ENCODE results near the gene EYA2. TPM values are rescaled to one million over a fixed set of nuclear protein-coding genes. Genes with fewer than 3 reads are reported as not detected.

Gene EYA2
- total and polyA plus RNA-seq, 11 donors: 0.30 to 4.2 (median 0.70) TPM

GRCh38 chr20:46894971-46895905, 595 bp downstream of the EYA2 start:
- Histone ChIP-seq H3K27me3 (peaks cover 5 to 69% (median 29%) of the 10 kb centered on the region in 9 donors), H3K27ac (peak overlapping the region in 5 of 12 donors; percentile 5 to 23 (median 8)), H3K36me3 (no peaks in the 10 kb centered on the region), H3K9me3 (peaks cover 0 to 12% (median 8%) of the 10 kb centered on the region in 12 donors), H3K4me1 (peaks cover 0 to 19% (median 0%) of the 10 kb centered on the region in 12 donors), H3K4me3 (peak overlapping the region; percentile 25 to 63 (median 48))
- 1% methylated on average over 56 to 65 of the region's 65 CpGs for WGBS, 4 donors
- intact Hi-C loops (cut with DNase I): no loop called here
- ATAC-seq (peak in 2 of 4 donors; percentile 18 to 20), DNase-seq (no peak)
- no peak for TF ChIP-seq POLR2A (IDR thresholded peaks at IDR 0.05)
- TF ChIP-seq CTCF (IDR thresholded peaks at IDR 0.05): no peak

GRCh38 chr20:46895906-46896242, 1.2 kb downstream of the EYA2 start:
- Histone ChIP-seq H3K4me1 (peaks cover 0 to 21% (median 0%) of the 10 kb centered on the region in 12 donors), H3K36me3 (no peaks in the 10 kb centered on the region), H3K27me3 (peaks cover 5 to 70% (median 25%) of the 10 kb centered on the region in 9 donors), H3K27ac (peak overlapping the region in 1 of 12 donors; percentile 5), H3K4me3 (peak overlapping the region in 10 of 12 donors; percentile 21 to 63 (median 49)), H3K9me3 (peaks cover 0 to 6% (median 2%) of the 10 kb centered on the region in 12 donors)
- intact Hi-C loops (cut with DNase I): no loop called here
- TF ChIP-seq POLR2A (IDR thresholded peaks at IDR 0.05) (no peak), CTCF (IDR thresholded peaks at IDR 0.05) (no peak)
- DNase-seq: no peak
- 11 to 20% (median 12%) methylated on average over 12 of the region's 12 CpGs for WGBS, 4 donors
- ATAC-seq: no peak

DNA sequence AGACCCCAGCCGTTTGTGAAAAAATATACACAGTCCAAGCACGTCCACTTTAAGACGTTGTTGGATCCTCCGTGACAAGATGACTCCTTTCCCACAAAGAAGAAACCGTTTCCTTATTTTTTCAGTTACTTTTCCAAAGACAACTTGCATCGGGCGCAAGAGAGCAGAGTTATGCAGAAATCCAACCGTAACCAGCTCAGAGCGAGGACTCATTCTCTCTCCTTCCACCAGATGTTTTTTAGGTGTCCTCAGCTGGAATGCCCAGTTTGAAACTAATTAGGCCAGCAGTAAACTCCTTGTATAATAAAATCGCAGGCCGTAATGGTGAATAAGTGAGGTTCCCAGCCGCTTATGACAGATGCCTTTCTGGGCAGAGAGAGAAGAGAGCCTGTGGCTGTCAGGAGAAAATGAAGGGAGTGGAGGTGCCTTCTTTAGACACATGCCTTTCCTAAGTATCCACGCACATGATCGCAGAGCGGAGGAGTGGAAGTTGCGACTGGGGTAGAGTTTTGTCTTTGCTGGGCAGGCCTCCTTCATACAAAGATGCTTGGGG, 2.8 kb downstream of the EYA2 start:
- 78 to 87% (median 84%) methylated on average over 16 of the region's 16 CpGs for WGBS, 4 donors
- Histone ChIP-seq H3K4me3 (peak overlapping the region in 1 of 12 donors; percentile 15), H3K27me3 (peaks cover 5 to 78% (median 25%) of the 10 kb centered on the region in 9 donors), H3K27ac (no peak overlapping the region), H3K36me3 (no peaks in the 10 kb centered on the region), H3K9me3 (no peaks in the 10 kb centered on the region), H3K4me1 (peaks cover 0 to 21% (median 0%) of the 10 kb centered on the region in 12 donors)
- intact Hi-C loops (cut with DNase I): no loop called here
- DNase-seq (no peak), ATAC-seq (no peak)
- TF ChIP-seq POLR2A (IDR thresholded peaks at IDR 0.05): no peak
- no peak for TF ChIP-seq CTCF (IDR thresholded peaks at IDR 0.05)

- H3K4me1 ChIP-seq: peaks cover 0 to 21% (median 0%) of the 10 kb centered on the region in 12 donors
- 78 to 88% (median 87%) methylated on average over 7 of the region's 7 CpGs for WGBS, 4 donors
- no peaks in the 10 kb centered on the region for H3K9me3 ChIP-seq
- no peak overlapping the region for H3K4me3 ChIP-seq
- intact Hi-C loops (cut with DNase I): no loop called here
- ATAC-seq: no peak
- H3K27me3 ChIP-seq: peaks cover 5 to 81% (median 25%) of the 10 kb centered on the region in 9 donors
- DNase-seq: no peak
- no peaks in the 10 kb centered on the region for H3K36me3 ChIP-seq
- TF ChIP-seq CTCF (IDR thresholded peaks at IDR 0.05): no peak
- no peak overlapping the region for H3K27ac ChIP-seq
These were observed 3.8 kb downstream of the EYA2 start for GRCh38 chr20:46898423-46898822.

All from heart left ventricle (tissue), 16 donors.